ENCODE measurements around the gene SUN2. TPM values are rescaled to one million over a fixed set of nuclear protein-coding genes. Genes with fewer than 3 reads are reported as not detected.
A peak's percentile ranks its signal among the peaks of the same experiment; 100 is the strongest.

SUN2 gene
- total and polyA plus RNA-seq, 4 donors, result 58.6 to 220 (median 107) TPM

DNA sequence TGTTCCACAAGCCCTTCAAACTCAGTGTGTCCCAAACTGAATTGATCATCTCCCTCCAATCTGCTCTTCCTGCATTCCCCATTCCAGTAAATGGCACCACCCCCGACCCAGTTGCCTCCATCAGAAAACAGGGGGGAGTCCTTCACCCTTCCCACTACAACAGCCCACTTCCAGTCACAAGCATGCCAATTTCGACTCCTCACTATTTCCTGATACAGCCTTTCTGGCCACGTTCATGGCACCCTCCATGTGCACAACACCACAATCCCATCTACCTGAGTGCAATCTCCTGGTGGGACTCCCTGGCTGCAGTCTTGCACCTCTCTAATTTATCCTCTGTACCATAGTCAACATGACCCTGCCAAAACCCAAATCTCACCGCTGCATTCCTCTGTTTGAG lies 39.8 kb upstream of the SUN2 start:
- ATAC-seq (ENCODE audit: insufficient read depth, low FRiP score) (no peak), DNase-seq (no peak)
- no peak overlapping the region for H3K4me3 ChIP-seq
- no peak overlapping the region for H3K9ac ChIP-seq (ENCODE audit: insufficient read depth in 1 of 2, low read length in 2 of 2)
- H3K4me1 ChIP-seq (ENCODE audit: control insufficient read depth in 5 of 5, insufficient read depth in 5 of 5, low read length in 5 of 5), result peaks cover 0 to 15% (median 0%) of the 10 kb centered on the region in 5 donors
- no peak overlapping the region for H3K27ac ChIP-seq (ENCODE audit: low read depth in 1 of 2, low read length in 1 of 2)
- peaks cover 0 to 12% (median 0%) of the 10 kb centered on the region in 3 donors for H3K27me3 ChIP-seq (ENCODE audit: control insufficient read depth in 3 of 3, insufficient read depth in 3 of 3, low read length in 2 of 3)
- TF ChIP-seq CTCF (IDR thresholded peaks at IDR 0.05; ENCODE audit: control extremely low read depth, extremely low read depth), result no peak
- peaks cover 0 to 2% (median under 1%) of the 10 kb centered on the region in 4 donors for H3K36me3 ChIP-seq (ENCODE audit: control insufficient read depth in 4 of 4, insufficient read depth in 4 of 4, low read length in 4 of 4)
- H3K9me3 ChIP-seq (ENCODE audit: control insufficient read depth in 4 of 4, insufficient read depth in 3 of 4, low read length in 3 of 4), result peaks cover 0 to 7% (median 0%) of the 10 kb centered on the region in 4 donors
- WGBS, 2 donors, result 68 to 80% methylated on average over 4 of the region's 4 CpGs

DNA sequence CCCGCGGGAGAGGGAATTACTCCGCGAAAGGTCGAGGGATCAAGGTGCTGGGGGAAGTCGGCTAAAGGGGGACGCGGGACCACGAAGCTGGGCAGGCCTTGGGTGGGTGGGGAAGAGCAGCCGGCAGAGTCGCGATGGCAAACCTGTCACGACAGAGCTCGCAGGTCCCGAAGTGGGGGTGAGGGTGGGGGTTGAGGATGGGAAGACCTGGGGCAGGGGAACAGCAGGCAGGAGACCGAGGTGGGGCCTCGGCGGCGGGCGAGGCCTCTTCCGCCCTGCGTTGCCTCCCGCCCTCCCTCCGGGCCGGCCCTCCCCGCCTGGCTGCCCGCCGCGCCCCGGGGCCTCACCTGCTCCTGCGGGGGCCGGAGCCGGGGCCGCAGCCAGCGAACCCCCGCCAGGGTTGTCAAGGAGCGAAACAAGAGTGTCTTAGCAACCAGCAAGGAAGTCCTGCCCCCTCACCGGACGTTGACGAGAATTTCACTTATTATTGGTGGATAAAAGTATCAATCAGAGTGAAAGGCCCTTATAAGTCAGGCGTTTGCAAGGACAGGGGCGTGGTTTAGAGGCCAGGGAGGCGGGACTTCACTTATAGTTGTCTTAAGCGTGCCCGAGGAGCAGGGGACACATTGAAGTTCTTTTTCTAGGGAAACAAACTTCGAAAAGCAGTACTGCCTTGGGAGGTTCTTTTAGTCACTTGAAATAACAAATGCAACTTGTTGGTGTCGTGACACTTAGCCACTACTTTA lies 38.1 kb upstream of the SUN2 start, which contains the start of gene DNAL4:
DNAL4 (minus strand) TSS at position 423 of the 746 bp plus-strand sequence. CDS start 11,412 bp downstream, outside the sequence.
- WGBS, 2 donors, result 0% methylated on average over 44 to 47 of the region's 47 CpGs
- Histone ChIP-seq H3K9ac (ENCODE audit: insufficient read depth in 1 of 2, low read length in 2 of 2) (peak within 1 kb of the TSS; percentile 70 to 85), H3K4me1 (ENCODE audit: control insufficient read depth in 5 of 5, insufficient read depth in 5 of 5, low read length in 5 of 5) (peaks cover 0 to 20% (median 4%) of the 10 kb centered on the region in 5 donors), H3K27me3 (ENCODE audit: control insufficient read depth in 3 of 3, insufficient read depth in 3 of 3, low read length in 2 of 3) (peaks cover 0 to 12% (median 0%) of the 10 kb centered on the region in 3 donors), H3K36me3 (ENCODE audit: control insufficient read depth in 4 of 4, insufficient read depth in 4 of 4, low read length in 4 of 4) (peaks cover 5 to 12% (median 9%) of the 10 kb centered on the region in 4 donors), H3K9me3 (ENCODE audit: control insufficient read depth in 4 of 4, insufficient read depth in 3 of 4, low read length in 3 of 4) (peaks cover 0 to 3% (median 0%) of the 10 kb centered on the region in 4 donors), H3K4me3 (peak within 1 kb of the TSS; percentile 84), H3K27ac (ENCODE audit: low read depth in 1 of 2, low read length in 1 of 2) (peak within 1 kb of the TSS; percentile 80 to 87)
- DNase-seq (peak; percentile 95 to 99 (median 99)), ATAC-seq (ENCODE audit: insufficient read depth, low FRiP score) (peak; percentile 96)
- TF ChIP-seq CTCF (IDR thresholded peaks at IDR 0.05; ENCODE audit: control extremely low read depth, extremely low read depth), result no peak

GRCh38 chr22:38793317-38793716 lies 37.5 kb upstream of the SUN2 start:
- DNase-seq (peak in 1 of 3 donors; percentile 23), ATAC-seq (ENCODE audit: insufficient read depth, low FRiP score) (no peak)
- Histone ChIP-seq H3K27ac (ENCODE audit: low read depth in 1 of 2, low read length in 1 of 2) (peak overlapping the region; percentile 80 to 87), H3K9me3 (ENCODE audit: control insufficient read depth in 4 of 4, insufficient read depth in 3 of 4, low read length in 3 of 4) (no peaks in the 10 kb centered on the region), H3K4me3 (peak overlapping the region; percentile 84), H3K27me3 (ENCODE audit: control insufficient read depth in 3 of 3, insufficient read depth in 3 of 3, low read length in 2 of 3) (peaks cover 0 to 10% (median 0%) of the 10 kb centered on the region in 3 donors), H3K9ac (ENCODE audit: insufficient read depth in 1 of 2, low read length in 2 of 2) (peak overlapping the region; percentile 70 to 85), H3K36me3 (ENCODE audit: control insufficient read depth in 4 of 4, insufficient read depth in 4 of 4, low read length in 4 of 4) (peaks cover 5 to 12% (median 9%) of the 10 kb centered on the region in 4 donors), H3K4me1 (ENCODE audit: control insufficient read depth in 5 of 5, insufficient read depth in 5 of 5, low read length in 5 of 5) (peaks cover 0 to 26% (median 7%) of the 10 kb centered on the region in 5 donors)
- 24 to 27% methylated on average over 9 of the region's 9 CpGs for WGBS, 2 donors
- no peak for TF ChIP-seq CTCF (IDR thresholded peaks at IDR 0.05; ENCODE audit: control extremely low read depth, extremely low read depth)
